K562 (cell line): ENCODE measurements around the gene ADAMTS2. TPM values are rescaled to one million over a fixed set of nuclear protein-coding genes. Genes with fewer than 3 reads are reported as not detected.
A peak's percentile ranks its signal among the peaks of the same experiment; 100 is the strongest.

Source experiments
- ATAC-seq: fragments of 200-7000 bp; cut with Tn5 transposase; 3 replicates; pipeline ENCODE4 v1.9.1; 2020; ENCODE audit warnings: moderate library complexity
- BruUV-seq: library from RNA; stranded (reverse); fragments of 400-500 nt; replicated peaks from 2 replicates; lab custom pipeline; 2021; lab: Mats Ljungman, UMichigan
- CTCF ChIA-PET: fragments of 300-600 bp; formaldehyde crosslinking; extraction: SDS; loops from one replicate; lab custom pipeline; 2021; ENCODE audit warnings: low intra/inter-chr PET ratio; lab: Yijun Ruan, JAX
- POLR2A ChIA-PET: fragments of 300-600, 350-650 bp; sonication (Branson Sonifier 250); formaldehyde crosslinking; extraction: SDS; loops from one replicate; lab custom pipeline; 2021; ENCODE audit warnings: antibody characterized with exemption, inconsistent platforms; lab: Yijun Ruan, JAX
- DNase-seq, 4 experiments: peaks; one replicate each; pipeline versions ENCODE4 v3.0.0 to v3.0.0-alpha.2; 2011 to 2018; ENCODE audit warnings: low spot score in 3 of 4, mixed read lengths in 3 of 4; ENCODE audit errors: extremely low read depth in 1 of 4
- FAIRE-seq: peaks from 2 replicates; lab custom pipeline; 2011; peaks lifted over from hg19 to GRCh38; lab: Jason Lieb, UNC
- H2AFZ ChIP-seq: 2 replicates; pipeline ENCODE4 v1.6.0; 2011; ENCODE audit warnings: low read depth, low read length, control low read depth, inconsistent platforms
- H3K27ac ChIP-seq: fragments of 200-600 bp; 3 replicates; pipeline ENCODE4 v1.8.0; 2011; ENCODE audit warnings: low read depth, mild to moderate bottlenecking, control low read depth, inconsistent platforms, low read length, moderate library complexity, mixed read lengths; ENCODE audit errors: extremely low read depth
- H3K27me3 ChIP-seq, 2 experiments: fragments of 300-600 bp in 1 of 2; 2 replicates in 1 of 2; 3 replicates in 1 of 2; pipeline versions ENCODE4 v1.6.0 to v1.8.0; 2011; ENCODE audit warnings: inconsistent platforms in 2 of 2, low read length in 2 of 2, mild to moderate bottlenecking in 1 of 2, mixed read lengths in 1 of 2, moderate library complexity in 1 of 2; ENCODE audit not compliant: control insufficient read depth in 2 of 2, insufficient read depth in 2 of 2
- H3K36me3 ChIP-seq: fragments of 300-600 bp; 3 replicates; pipeline ENCODE4 v1.8.0; 2011; ENCODE audit warnings: mild to moderate bottlenecking, low read length, inconsistent platforms; ENCODE audit not compliant: control insufficient read depth, insufficient read depth
- H3K4me1 ChIP-seq, 2 experiments: fragments of 200-600 bp in 1 of 2; replicated peaks in 1 of 2; 2 replicates in 1 of 2; 3 replicates in 1 of 2; pipeline versions ENCODE4 v1.5.1 to v1.8.0; 2011; ENCODE audit warnings: inconsistent platforms in 2 of 2, low read length in 2 of 2, mild to moderate bottlenecking in 1 of 2, mixed read lengths in 1 of 2, moderate library complexity in 1 of 2; ENCODE audit not compliant: control insufficient read depth in 2 of 2, insufficient read depth in 2 of 2
- H3K4me2 ChIP-seq: 2 replicates; pipeline ENCODE4 v1.6.1; 2011; ENCODE audit warnings: low read length, control low read depth, inconsistent platforms, mixed read lengths; ENCODE audit not compliant: insufficient read depth
- H3K4me3 ChIP-seq: fragments of 200-600 bp; sonication (generic), shearing (Covaris generic); 2 replicates; pipeline ENCODE4 v1.5.1; 2016; ENCODE audit warnings: control low read depth, inconsistent platforms
- H3K79me2 ChIP-seq: fragments of 200-600 bp; 3 replicates; pipeline ENCODE4 v1.8.0; 2011; ENCODE audit warnings: low read length, inconsistent platforms; ENCODE audit not compliant: control insufficient read depth, insufficient read depth
- H3K9ac ChIP-seq, 2 experiments: 2 replicates each; pipeline versions ENCODE4 v1.6.0 to v1.6.1; 2011; ENCODE audit warnings: low read depth in 2 of 2, low read length in 2 of 2, control low read depth in 1 of 2, inconsistent platforms in 1 of 2, mild to moderate bottlenecking in 1 of 2, mixed read lengths in 1 of 2; ENCODE audit not compliant: insufficient read depth in 1 of 2
- H3K9me1 ChIP-seq: one replicate; pipeline ENCODE4 v1.6.0; 2011; ENCODE audit warnings: inconsistent platforms, mild to moderate bottlenecking, low read length, moderate library complexity; ENCODE audit not compliant: control insufficient read depth, insufficient read depth
- H3K9me3 ChIP-seq: replicated peaks from 2 replicates; pipeline ENCODE4 v1.5.1; 2011; ENCODE audit warnings: low read depth, low read length, inconsistent platforms; ENCODE audit not compliant: control insufficient read depth, insufficient read depth
- H4K20me1 ChIP-seq: replicated peaks from 2 replicates; pipeline ENCODE4 v1.6.1; 2011; ENCODE audit warnings: low read length, inconsistent platforms, mixed read lengths; ENCODE audit not compliant: control insufficient read depth, insufficient read depth
- CTCF ChIP-seq, 3 experiments: IDR thresholded peaks in 2 of 3; conservative IDR thresholded peaks in 1 of 3; 2 replicates each; pipeline ENCODE4 v1.5.1; 2011 to 2012; ENCODE audit warnings: low read length in 3 of 3, mild to moderate bottlenecking in 3 of 3, control low read depth in 2 of 3, improper control_type of control experiment in 1 of 3, inconsistent platforms in 1 of 3, low read depth in 1 of 3, mixed read lengths in 1 of 3, moderate library complexity in 1 of 3; ENCODE audit not compliant: insufficient read depth in 2 of 3
- PHF21A ChIP-seq: fragments of 450-650 bp; IDR thresholded peaks from 2 replicates; pipeline ENCODE4 v1.6.1; 2017; ENCODE audit warnings: low read depth, borderline replicate concordance
- WGBS: fragments of 100-300 bp; shearing (Covaris generic); methylation state at CpG from one replicate; pipeline ENCODE4 v1.1.6; 2016; ENCODE audit warnings: low coverage, mixed read lengths; ENCODE audit not compliant: insufficient coverage; ENCODE audit errors: missing lambda C conversion rate; 5-methylcytosine and 5-hydroxymethylcytosine counted together
- in situ Hi-C: fragments of 300-500 bp; cut with MboI; formaldehyde crosslinking; loops from 4 replicates; pipeline ENCODE4 v1.15.0; 2018; ENCODE audit warnings: inconsistent platforms, mixed read lengths
- intact Hi-C: fragments of 100-400 bp; cut with micrococcal nuclease; formaldehyde crosslinking; loops from 2 replicates; pipeline ENCODE4 v1.14.2; 2022
- polyA plus RNA-seq, 8 experiments: library from polyadenylated mRNA; depleted of rRNA in 4 of 8; stranded (reverse) in 5 of 8; unstranded in 3 of 8; fragments of >200 nt; fragmentation: Nextera tagmentation in 2 of 8; fragmentation: Illumina TruSeq in 1 of 8; extraction: Ambion mirVana in 2 of 8; extraction: Trizol in 1 of 8; gene quantifications; 2 replicates each; pipeline versions ENCODE4 v1.2.1 to v1.2.3, GENCODE V29; 2011 to 2014; ENCODE audit warnings: inconsistent platforms in 1 of 8, missing spikeins in 1 of 8
- total RNA-seq, 7 experiments: library from RNA; depleted of rRNA in 6 of 7; stranded (reverse); fragments of >200 nt in 6 of 7; fragmentation: Illumina TruSeq in 2 of 7; extraction: Trizol in 2 of 7; gene quantifications; 2 replicates each; pipeline versions ENCODE4 v1.2.1 to v1.2.3, GENCODE V29; 2011 to 2021; ENCODE audit warnings: low replicate concordance in 1 of 7

Gene ADAMTS2
- total and polyA plus RNA-seq, 9 of the 15 experiments (the other 6 are each of a cell fraction or from before 2014, with no cell fraction given): not detected

- BruUV-seq: no TSS peak
- H3K4me1 ChIP-seq: peaks cover 0 to 14% of the 10 kb centered on the region in 2 experiments; a peak in 2 of 5 replicates
- H3K27ac ChIP-seq: no peak overlapping the region
- TF ChIP-seq CTCF (IDR thresholded peaks at IDR 0.05 in 2 of 3, conservative IDR thresholded peaks at IDR 0.05 in 1 of 3; ENCODE audit: insufficient read depth in 2 of 3, low read depth in 1 of 3, low read length in 3 of 3): peak in 1 of 3 experiments; percentile 7; a peak in 1 of 6 replicates
- no peak for TF ChIP-seq PHF21A
- H3K27me3 ChIP-seq: peaks cover 3 to 62% of the 10 kb centered on the region in 2 experiments; a peak in 3 of 5 replicates
- no peaks in the 10 kb centered on the region for H3K9me3 ChIP-seq
- H3K79me2 ChIP-seq: no peaks in the 10 kb centered on the region
- ChIA-PET CTCF (interaction anchor here (2.5 kb wide), 1 partner anchor 328 kb away, joined by 12 read pairs; no protein-coding TSS in a partner anchor), POLR2A (no interaction called here)
- peak; percentile 27 for ATAC-seq
- intact Hi-C loops: no loop called here
- no peak overlapping the region; a peak in 1 of 4 replicates for H3K9ac ChIP-seq
- H3K36me3 ChIP-seq: no peaks in the 10 kb centered on the region
- H3K4me2 ChIP-seq: no peak overlapping the region
- no peaks in the 10 kb centered on the region for H3K9me1 ChIP-seq
- H2AFZ ChIP-seq: no peak overlapping the region
- DNase-seq: no peak
- in situ Hi-C loops: loop anchor here (5.0 kb wide), 1 partner anchor 332 kb away; no protein-coding TSS in a partner anchor
- no peaks in the 10 kb centered on the region; the same call in 1 of the 2 replicates for H4K20me1 ChIP-seq
- no peak for FAIRE-seq
- no peak overlapping the region for H3K4me3 ChIP-seq
- 0% methylated on average over 15 of the region's 15 CpGs for WGBS
Measured at GRCh38 chr5:179165421-179166170, 179.7 kb downstream of the ADAMTS2 start.
